Measurements from ENCODE around the gene OSBPL10.

DNA sequence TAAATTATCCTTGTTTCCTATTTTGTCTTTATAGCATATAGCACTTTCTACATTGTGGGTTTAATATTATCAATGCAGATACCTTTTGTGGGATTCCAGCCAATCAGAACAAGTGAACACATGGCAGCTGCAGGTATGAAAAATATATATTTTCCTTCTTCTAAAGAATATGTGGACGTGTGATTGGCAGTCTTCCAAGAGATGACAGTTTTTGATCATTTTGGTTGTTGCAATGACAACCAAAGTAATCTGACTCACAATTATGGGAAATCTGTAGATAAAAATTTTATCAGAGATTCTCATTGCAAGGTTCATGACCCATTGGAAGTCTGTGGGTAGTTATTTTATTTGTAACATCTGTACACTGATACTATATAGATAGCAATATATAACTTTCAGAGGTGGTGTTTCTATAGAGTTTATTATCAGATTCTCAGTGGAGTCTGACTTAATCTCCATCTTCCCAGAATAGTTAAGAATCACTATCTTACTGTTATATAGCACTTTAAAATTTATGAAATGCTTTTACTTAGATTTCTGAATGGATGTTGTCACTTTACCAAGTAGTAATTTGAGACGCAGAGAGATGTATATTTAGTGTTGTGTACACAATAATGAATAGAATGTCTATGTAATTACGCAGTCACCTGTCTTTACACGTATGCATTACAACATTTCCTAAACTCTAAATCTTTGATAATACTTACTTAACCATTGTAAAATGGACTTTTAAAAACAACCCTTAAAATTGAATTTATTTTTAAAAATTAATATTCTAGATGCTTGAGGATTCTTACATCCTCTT is 365.8 kb downstream of the OSBPL10 start:
- TF ChIP-seq, protein P1, sequence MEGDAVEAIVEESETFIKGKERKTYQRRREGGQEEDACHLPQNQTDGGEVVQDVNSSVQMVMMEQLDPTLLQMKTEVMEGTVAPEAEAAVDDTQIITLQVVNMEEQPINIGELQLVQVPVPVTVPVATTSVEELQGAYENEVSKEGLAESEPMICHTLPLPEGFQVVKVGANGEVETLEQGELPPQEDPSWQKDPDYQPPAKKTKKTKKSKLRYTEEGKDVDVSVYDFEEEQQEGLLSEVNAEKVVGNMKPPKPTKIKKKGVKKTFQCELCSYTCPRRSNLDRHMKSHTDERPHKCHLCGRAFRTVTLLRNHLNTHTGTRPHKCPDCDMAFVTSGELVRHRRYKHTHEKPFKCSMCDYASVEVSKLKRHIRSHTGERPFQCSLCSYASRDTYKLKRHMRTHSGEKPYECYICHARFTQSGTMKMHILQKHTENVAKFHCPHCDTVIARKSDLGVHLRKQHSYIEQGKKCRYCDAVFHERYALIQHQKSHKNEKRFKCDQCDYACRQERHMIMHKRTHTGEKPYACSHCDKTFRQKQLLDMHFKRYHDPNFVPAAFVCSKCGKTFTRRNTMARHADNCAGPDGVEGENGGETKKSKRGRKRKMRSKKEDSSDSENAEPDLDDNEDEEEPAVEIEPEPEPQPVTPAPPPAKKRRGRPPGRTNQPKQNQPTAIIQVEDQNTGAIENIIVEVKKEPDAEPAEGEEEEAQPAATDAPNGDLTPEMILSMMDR (IDR thresholded peaks at IDR 0.05), result no peak
- no peak for TF ChIP-seq EZH2phosphoT487 (IDR thresholded peaks at IDR 0.05)

All from neural progenitor cell (in vitro differentiated cells).